Measurements from ENCODE around the gene CDK2AP2.
"Not testable (repeated sequence)": the region's sequence is repeated elsewhere in the genome, so short reads cannot be mapped to it uniquely, and the experiment has no call there.

The CDK2AP2 gene

GRCh38 chr11:67489885-67490726 lies 17.9 kb downstream of the CDK2AP2 start:
- DNase-seq: no peak

- DNase-seq: no peak
Measured at GRCh38 chr11:67489203-67489884, 18.6 kb downstream of the CDK2AP2 start.

GRCh38 chr11:67486481-67487195 lies 21.3 kb downstream of the CDK2AP2 start:
- no peak for DNase-seq

GRCh38 chr11:67485873-67486361 lies 22.0 kb downstream of the CDK2AP2 start:
- not testable (repeated sequence) for DNase-seq

- DNase-seq: peak; percentile 63
Measured at GRCh38 chr11:67484847-67485311, 23.1 kb downstream of the CDK2AP2 start.

- DNase-seq: no peak
Measured at GRCh38 chr11:67483831-67484665, 23.9 kb downstream of the CDK2AP2 start.

GRCh38 chr11:67482827-67483798 lies 24.8 kb downstream of the CDK2AP2 start, which contains the start of gene AIP:
Gene AIP (plus strand): TSS chr11:67483026. CDS start chr11:67483159, 133 bp downstream.
- DNase-seq: peak; percentile 97

GRCh38 chr11:67482275-67482826 lies 25.6 kb downstream of the CDK2AP2 start:
- DNase-seq: no peak

GRCh38 chr11:67477344-67478050 lies 30.5 kb downstream of the CDK2AP2 start:
- DNase-seq: not testable (repeated sequence)

GRCh38 chr11:67476692-67477091 lies 31.3 kb downstream of the CDK2AP2 start:
- not testable (repeated sequence) for DNase-seq

- DNase-seq: no peak
Measured at GRCh38 chr11:67472882-67473281, 35.1 kb downstream of the CDK2AP2 start.

- no peak for DNase-seq
Measured at GRCh38 chr11:67470337-67471002, 37.5 kb downstream of the CDK2AP2 start.

- no peak for DNase-seq
Measured at GRCh38 chr11:67469508-67469811, 38.5 kb downstream of the CDK2AP2 start.

GRCh38 chr11:67468759-67469507 lies 39.0 kb downstream of the CDK2AP2 start, which contains the start of gene TMEM134:
Gene TMEM134 (minus strand): TSS chr11:67469251. CDS start chr11:67469192, 59 bp downstream.
- DNase-seq: peak; percentile 95

- no peak for DNase-seq
Measured at GRCh38 chr11:67468456-67468758, 39.6 kb downstream of the CDK2AP2 start.

- DNase-seq: no peak
Measured at GRCh38 chr11:67468056-67468455, 39.9 kb downstream of the CDK2AP2 start.

GRCh38 chr11:67466962-67467771 lies 40.8 kb downstream of the CDK2AP2 start:
- DNase-seq: no peak

- DNase-seq: no peak
Measured at GRCh38 chr11:67466367-67466766, 41.6 kb downstream of the CDK2AP2 start.
